CD4-positive, alpha-beta T cell treated with Interleukin-6 for 4 hours (primary cell): Measurements from ENCODE around the gene DDAH2.

Experiments used
- DNase-seq: peaks from one replicate; pipeline ENCODE4 v3.0.0-alpha.2; 2020; ENCODE audit warnings: mixed read lengths

Gene DDAH2

DNA sequence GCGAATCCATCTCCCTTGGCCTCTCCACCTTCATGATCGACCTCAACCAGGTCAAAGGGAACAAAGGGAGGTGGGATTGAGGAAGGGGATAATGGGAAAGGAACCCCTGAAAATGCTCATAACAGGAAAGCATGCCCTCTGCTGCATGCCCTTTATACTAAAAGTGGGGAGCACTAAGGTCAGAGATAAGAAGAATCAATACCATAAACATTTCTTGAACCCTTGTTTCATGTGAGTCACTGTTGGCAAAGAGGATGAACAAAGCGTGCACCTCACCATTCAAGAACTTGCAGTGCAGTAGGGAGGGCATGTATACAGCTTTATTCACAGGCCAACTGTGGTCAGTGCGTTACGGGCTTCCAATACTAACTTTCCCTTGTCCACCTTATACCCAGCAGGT, 31.7 kb upstream of the DDAH2 start:
- peak; percentile 13 for DNase-seq

- DNase-seq: no peak
These were observed 29.2 kb upstream of the DDAH2 start for GRCh38 chr6:31758281-31758680.

GRCh38 chr6:31752739-31753319, 23.7 kb upstream of the DDAH2 start:
- DNase-seq: no peak

- no peak for DNase-seq
These were observed 21.4 kb upstream of the DDAH2 start for GRCh38 chr6:31750411-31751022.

- no peak for DNase-seq
These were observed 20.4 kb upstream of the DDAH2 start for GRCh38 chr6:31749301-31750036.

GRCh38 chr6:31744422-31744821, 15.3 kb upstream of the DDAH2 start:
- DNase-seq: no peak

GRCh38 chr6:31742894-31743293, 13.8 kb upstream of the DDAH2 start:
- DNase-seq: no peak

- DNase-seq: no peak
These were observed 12.7 kb upstream of the DDAH2 start for GRCh38 chr6:31741815-31742214.

GRCh38 chr6:31740397-31741223, 11.5 kb upstream of the DDAH2 start:
- DNase-seq: no peak

DNA sequence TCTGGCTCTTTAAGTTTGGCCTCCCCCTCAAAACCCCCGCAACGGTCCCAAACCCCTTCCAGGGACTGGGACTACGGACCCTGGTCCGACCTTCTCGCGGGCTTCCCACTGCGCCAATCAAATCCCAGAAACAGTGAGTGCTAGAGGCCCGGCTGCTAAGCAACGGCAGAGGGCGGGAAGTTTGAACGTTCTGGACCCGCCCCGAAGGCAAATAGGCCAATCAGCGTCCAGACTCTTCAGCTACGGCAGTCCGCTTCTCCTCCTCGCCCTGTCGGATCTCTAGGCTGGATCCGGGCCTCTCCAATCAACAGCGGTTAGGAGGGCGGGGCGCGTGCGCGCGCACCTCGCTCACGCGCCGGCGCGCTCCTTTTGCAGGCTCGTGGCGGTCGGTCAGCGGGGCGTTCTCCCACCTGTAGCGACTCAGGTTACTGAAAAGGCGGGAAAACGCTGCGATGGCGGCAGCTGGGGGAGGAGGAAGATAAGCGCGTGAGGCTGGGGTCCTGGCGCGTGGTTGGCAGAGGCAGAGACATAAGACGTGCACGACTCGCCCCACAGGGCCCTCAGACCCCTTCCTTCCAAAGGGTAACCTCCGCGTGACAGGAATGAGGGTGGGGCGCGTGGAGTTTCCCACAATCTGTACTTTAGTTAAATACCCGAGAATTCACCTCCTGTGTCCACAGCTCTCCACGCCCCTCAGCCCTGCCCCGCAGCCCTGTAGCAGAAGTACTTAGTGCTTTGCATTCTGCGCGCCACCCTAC, 10.7 kb upstream of the DDAH2 start, which contains the start of gene MSH5:
Gene MSH5 (plus strand): TSS at position 367 of the 758 bp plus-strand sequence. CDS start 462 bp downstream, outside the sequence.
- DNase-seq: peak; percentile 96

DNA sequence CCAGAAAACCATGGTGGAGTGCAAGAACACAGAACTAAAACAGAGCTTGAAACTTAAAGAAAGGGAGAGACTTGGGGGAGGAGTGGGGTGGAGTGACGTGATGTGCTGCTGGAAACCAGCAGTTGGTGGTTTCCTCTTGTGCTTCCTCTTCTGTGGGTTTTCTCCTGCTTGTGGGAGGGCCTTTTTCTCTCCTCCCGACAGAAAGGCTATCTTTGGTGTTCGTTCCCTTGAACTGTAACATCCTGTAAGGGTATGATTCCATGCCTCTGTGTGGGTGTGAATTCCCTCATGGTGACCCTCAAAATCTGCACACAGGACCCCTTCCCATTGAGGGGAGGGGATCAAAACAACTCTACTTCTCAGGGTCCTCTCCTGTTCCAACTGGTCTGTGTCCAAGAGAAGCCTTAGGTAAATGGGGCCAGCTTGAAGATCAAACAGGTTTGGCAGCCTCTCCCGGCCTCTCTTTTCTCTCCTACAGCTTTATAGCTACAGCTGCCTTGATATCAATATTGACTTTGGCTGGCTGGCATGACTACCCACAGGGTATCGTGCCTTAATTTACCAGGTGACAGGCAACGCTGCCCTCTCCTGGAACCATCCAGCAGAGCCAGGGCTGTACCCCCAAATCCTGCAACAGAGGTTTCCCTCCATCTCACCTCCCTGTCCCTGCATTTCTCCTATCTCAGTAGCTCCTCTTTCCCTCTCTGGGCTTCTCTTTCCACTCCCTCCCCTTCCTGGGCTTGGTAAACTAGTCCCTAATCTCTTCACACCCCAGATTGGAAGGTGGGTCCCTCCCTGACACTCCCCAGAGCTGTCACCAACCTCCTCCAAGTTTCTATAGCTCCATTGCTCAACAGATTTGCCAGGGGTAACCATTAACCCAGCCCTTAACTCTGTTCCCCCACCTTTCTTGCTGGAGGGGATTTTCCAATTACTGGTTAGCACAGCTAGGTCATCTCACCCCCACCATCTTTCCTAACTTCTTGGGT, 9.2 kb upstream of the DDAH2 start:
- DNase-seq: peak; percentile 75

DNA sequence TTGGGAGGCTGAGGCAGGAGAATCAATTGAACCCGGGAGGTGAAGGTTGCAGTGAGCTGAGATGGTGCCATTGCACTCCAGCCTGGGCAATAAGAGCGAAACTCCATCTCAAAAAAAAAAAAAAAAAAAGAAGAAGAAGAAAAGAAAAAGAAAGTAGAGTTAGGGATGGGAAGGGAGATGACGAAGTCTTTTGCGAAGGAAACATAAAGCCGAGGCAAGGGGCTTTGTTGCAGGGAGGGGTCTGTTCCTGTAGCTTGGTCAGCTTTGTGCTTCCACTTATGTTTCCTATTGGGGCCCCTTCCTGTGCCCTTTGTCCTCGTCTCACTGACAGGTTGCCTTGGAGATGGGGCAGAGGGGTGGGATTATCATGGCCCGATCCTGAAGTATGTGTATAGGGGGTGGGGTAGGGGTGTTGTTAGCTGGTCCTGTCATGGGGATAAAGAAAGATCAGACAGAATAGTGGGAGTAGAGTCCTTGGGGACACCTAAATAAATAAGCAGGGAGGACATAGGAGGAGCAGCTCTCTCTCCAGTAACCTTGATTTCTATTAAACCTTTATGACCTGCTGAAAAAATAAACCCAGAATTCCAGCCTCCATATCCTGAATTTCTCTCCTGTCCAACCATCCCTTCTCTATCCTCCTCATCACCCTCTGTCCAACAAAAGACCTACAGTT, 8.4 kb upstream of the DDAH2 start:
- no peak for DNase-seq

GRCh38 chr6:31736768-31737314, 7.7 kb upstream of the DDAH2 start:
- DNase-seq: no peak

GRCh38 chr6:31736021-31736767, 7.1 kb upstream of the DDAH2 start, which contains the start of gene CLIC1:
CLIC1 (minus strand) TSS chr6:31736530; CDS start chr6:31736300, 230 bp downstream.
- DNase-seq: peak; percentile 83

DNA sequence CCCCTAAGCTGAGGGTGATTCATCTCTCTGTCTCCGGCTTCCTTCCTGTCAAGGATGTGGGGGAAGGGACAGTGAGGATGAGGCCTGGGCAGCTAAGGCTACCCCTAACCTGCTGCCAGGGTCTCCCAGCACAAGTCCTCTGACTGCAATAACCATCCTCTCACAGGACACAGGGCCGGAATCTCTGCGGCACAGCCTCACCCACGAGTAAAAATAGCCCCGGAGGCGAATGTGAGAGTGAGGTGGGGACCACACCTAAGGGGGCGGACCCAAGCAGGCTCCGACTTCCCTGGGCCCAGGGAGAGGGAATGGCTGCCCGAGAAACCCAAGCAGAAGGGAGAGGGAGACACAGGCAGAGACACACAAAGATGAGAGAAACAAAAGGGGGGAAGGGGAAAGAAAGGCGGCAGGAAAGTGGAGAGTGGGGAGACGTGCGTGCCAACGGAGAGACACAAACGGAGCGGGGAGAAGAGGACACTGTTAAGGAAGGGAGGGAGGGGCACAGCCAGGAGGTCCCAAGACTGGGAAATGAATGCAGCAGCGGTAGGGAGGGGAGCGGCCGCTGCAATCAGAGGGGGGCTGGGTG, 5.8 kb upstream of the DDAH2 start:
- peak; percentile 68 for DNase-seq

DNA sequence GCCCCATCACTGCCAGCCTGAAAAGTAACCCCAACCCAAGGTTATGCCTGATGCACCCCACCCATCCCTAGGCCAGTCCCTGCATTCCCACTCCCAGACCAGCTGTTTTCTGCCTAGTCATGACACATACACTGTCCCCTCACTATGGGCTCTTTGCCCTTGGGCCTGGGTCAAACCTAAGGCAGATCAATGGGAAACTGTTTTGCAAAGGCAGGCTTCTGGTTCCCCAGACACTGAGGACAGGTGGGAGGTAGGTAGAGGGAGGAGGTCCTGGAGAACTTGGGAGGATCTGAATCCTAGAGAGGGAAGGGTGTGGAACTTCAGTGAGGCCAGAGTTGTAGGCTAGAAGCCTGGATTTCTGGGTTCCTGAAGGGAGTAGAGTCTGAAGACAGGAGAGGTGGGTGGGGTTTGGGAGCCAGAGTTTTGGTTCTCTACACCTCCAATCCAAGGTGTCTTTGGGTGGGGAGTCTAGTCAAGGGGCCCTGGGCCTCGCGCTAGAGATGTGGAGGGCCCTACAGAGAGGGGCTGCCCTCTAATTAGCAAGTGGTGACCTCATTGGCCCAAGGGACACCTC, 5.2 kb upstream of the DDAH2 start:
- no peak for DNase-seq

DNA sequence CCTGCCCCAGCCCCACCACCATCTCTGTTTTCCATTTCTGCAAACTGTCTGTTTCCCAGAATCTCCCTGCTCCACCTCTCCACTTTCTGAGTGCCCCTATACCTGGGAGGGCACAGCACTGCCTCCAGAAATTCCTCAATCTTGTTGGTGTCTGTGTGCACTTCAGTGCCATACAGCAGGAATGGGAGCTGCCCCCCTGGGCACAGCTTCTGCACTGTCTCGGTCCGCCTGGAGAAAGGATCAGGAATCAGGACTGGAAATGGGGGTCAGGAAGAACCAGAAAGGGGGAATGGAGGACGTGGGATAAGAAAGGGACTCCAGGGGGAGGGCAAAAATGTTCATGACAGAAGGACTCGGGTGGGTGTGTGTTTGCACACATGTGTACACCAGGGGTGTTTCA, 4.6 kb upstream of the DDAH2 start:
- no peak for DNase-seq

- DNase-seq: no peak
These were observed 2.9 kb upstream of the DDAH2 start for GRCh38 chr6:31732029-31732428.

DNA sequence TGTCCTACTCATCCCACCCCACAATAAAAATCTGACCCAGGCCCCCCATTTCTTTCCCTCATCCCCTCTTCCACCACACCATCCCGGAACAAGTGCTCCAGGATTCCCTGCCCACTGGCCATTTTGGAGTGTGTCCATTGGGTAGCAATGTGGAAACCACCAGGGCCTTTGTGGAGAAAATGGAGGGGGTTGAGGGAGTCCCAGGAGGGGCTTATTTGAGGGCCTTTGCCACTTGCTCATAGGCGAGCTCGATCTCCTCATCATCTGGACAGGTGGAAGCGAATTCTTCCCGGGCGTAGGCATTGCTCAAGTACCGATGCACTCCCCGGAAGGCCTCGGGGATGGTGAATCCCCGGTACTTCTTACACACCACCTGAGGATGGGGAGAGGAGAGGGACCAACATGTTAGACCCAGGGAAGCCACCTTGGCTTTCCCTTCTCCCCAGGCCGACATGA, 1.6 kb upstream of the DDAH2 start:
- DNase-seq: no peak
